ENCODE measurements around the gene ZNF878.

GRCh38 chr19:12093777-12094176, 41.0 kb upstream of the ZNF878 start:
- TF ChIP-seq CTCF (IDR thresholded peaks at IDR 0.05; ENCODE audit: insufficient read depth, low read length), result no peak
- no peak for TF ChIP-seq REST (IDR thresholded peaks at IDR 0.05; ENCODE audit: insufficient replicate concordance, low read depth)
- no peak for TF ChIP-seq GABPA (IDR thresholded peaks at IDR 0.05; ENCODE audit: low read depth)
- TF ChIP-seq POLR2AphosphoS5 (IDR thresholded peaks at IDR 0.05; ENCODE audit: low read depth), result no peak

All from HL-60 (cell line).